GM12892 (cell line): ENCODE data around the gene NSUN5.
"Not testable (repeated sequence)": the region's sequence is repeated elsewhere in the genome, so short reads cannot be mapped to it uniquely, and the experiment has no call there.

ENCODE experiments used
- DNase-seq: peaks from one replicate; pipeline ENCODE4 v3.0.0; 2011; ENCODE audit not compliant: insufficient read length
- FAIRE-seq: peaks from 2 replicates; lab custom pipeline; 2011; peaks lifted over from hg19 to GRCh38; lab: Jason Lieb, UNC

The NSUN5 gene

DNA sequence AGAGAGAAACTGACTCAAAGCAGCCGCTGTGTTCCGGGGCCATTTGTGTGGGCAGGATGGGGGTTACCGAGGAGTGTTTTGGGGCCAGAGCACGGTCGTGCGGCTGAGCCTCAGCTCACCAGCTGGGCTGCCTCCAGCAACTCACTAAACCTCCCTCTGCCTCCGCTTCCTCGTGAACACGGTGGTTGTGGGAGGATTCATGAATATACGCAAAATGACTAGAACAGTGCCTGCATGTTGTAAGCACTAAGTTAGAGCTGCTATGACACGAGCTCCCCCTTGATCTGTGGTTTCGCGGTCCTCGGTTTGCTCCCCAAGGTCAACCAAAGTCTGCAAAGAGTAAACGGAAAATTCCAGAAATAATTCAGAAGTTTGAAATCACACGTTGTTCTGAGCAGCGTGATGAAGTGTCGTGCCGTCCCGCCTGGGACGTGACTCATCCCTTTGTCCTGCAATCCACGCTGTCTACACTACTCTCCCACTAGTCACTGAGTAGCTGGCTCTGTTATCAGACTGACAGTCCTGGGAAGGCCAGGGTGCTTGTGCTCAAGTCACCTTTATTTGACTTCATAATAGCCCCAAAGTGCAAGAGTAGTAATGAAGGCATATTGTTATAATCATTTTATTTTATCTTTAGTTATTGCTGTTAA lies 41.8 kb downstream of the NSUN5 start:
- FAIRE-seq, DNase-seq: not testable (repeated sequence)

GRCh38 chr7:73262416-73262815 lies 46.2 kb downstream of the NSUN5 start:
- not testable (repeated sequence) for DNase-seq, FAIRE-seq
